Aorta (tissue), 5 donors: ENCODE measurements around the gene PDE4A. TPM values are rescaled to one million over a fixed set of nuclear protein-coding genes. Genes with fewer than 3 reads are reported as not detected.

Source experiments
- ATAC-seq: fragments of 200-7000 bp; cut with Tn5 transposase; one replicate; pipeline ENCODE4 v1.9.1; 2022; ENCODE audit warnings: moderate library complexity; ENCODE audit not compliant: low FRiP score
- DNase-seq, 2 donors: peaks; one replicate each; pipeline ENCODE4 v3.0.0-alpha.2; 2020
- H3K27ac ChIP-seq, 2 donors: one replicate each; pipeline ENCODE4 v1.5.1; 2013; ENCODE audit warnings: low read length in 2 of 2, mild to moderate bottlenecking in 2 of 2, moderate library complexity in 2 of 2, control low read depth in 1 of 2, inconsistent platforms in 1 of 2, low read depth in 1 of 2
- H3K27me3 ChIP-seq, 2 donors: one replicate each; pipeline ENCODE4 v1.6.1; 2013; ENCODE audit warnings: control low read depth in 1 of 2, low read length in 1 of 2, mild to moderate bottlenecking in 1 of 2, moderate library complexity in 1 of 2; ENCODE audit not compliant: insufficient read depth in 2 of 2, control insufficient read depth in 1 of 2
- H3K36me3 ChIP-seq, 2 donors: one replicate each; pipeline ENCODE4 v1.6.1; 2013; ENCODE audit warnings: control low read depth in 1 of 2, low read length in 1 of 2, mild to moderate bottlenecking in 1 of 2; ENCODE audit not compliant: insufficient read depth in 2 of 2, control insufficient read depth in 1 of 2
- H3K4me1 ChIP-seq, 2 donors: one replicate each; pipeline ENCODE4 v1.6.1; 2013; ENCODE audit warnings: low read length in 2 of 2, control low read depth in 1 of 2, mild to moderate bottlenecking in 1 of 2, moderate library complexity in 1 of 2; ENCODE audit not compliant: insufficient read depth in 2 of 2, control insufficient read depth in 1 of 2
- H3K4me3 ChIP-seq, 2 donors: one replicate each; pipeline ENCODE4 v1.5.1; 2013; ENCODE audit warnings: low read length in 2 of 2, control low read depth in 1 of 2, mild to moderate bottlenecking in 1 of 2
- H3K9me3 ChIP-seq: one replicate; pipeline ENCODE4 v1.6.1; 2013; ENCODE audit warnings: mild to moderate bottlenecking, low read length; ENCODE audit not compliant: control insufficient read depth
- WGBS, 2 donors: extraction: QIAGEN DNeasy Blood & Tissue Kit; methylation state at CpG; one replicate each; pipeline ENCODE4 v1.1.7; 2013; 5-methylcytosine and 5-hydroxymethylcytosine counted together
- intact Hi-C, 2 donors: fragments of 100-400 bp; cut with DNase I; formaldehyde crosslinking; loops; one replicate each; pipeline versions ENCODE4 v1.14.2 to v1.15.0; 2022
- polyA plus RNA-seq, 2 donors: library from polyadenylated mRNA; stranded (reverse); fragments of 200-250 nt; gene quantifications; one replicate each; pipeline ENCODE4 v1.2.3, GENCODE V29; 2013
- total RNA-seq, 2 donors: library from RNA; stranded (reverse); fragmentation: NEBNext Ultra II Directional; extraction: Animal tissue kit (Norgen Biotek cat#: 25700); gene quantifications; one replicate each; pipeline ENCODE4 v1.2.1, GENCODE V29; 2021
- donor health status: healthy with polysubstance abuse.
- donor health status: Bipolar disorder and iron deficiency.
- donor health status: DM: no; HTN: no; CAD: no.
- donor health status: DM: no; HTN: no; CAD: no.
- donor health status: DM: yes; HTN: yes; CAD: no.

The PDE4A gene
- total and polyA plus RNA-seq, 4 donors: 8.6 to 30.2 (median 13.0) TPM

DNA sequence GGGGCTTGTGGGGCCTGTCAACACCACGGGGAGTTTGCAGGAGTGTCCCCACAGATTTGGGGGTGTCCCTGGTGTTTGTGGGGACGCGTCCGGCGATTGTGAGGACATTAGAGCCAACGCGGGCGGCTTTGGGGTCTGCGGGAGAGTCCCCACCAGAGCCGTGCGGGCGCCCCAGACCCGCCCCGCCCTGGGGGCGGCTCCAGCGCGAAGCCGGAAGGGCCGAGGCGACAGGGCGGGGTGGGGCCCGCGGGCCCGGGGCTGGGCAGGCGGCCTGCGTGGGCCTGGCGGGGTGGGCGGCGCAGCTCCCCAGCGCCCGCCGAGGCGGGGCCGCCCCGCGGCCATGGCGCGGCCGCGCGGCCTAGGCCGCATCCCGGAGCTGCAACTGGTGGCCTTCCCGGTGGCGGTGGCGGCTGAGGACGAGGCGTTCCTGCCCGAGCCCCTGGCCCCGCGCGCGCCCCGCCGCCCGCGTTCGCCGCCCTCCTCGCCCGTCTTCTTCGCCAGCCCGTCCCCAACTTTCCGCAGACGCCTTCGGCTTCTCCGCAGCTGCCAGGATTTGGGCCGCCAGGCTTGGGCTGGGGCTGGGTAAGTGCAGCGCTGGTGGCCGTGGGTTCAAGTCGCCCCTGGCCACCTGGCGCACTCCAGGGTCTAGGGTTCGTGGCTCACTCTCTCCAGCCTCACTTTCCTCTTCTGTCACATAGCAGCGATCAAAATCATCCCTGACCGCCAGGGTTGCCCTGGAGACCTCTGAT is 10.3 kb downstream of the PDE4A start:
- Histone ChIP-seq H3K27ac (no peak overlapping the region), H3K27me3 (no peaks in the 10 kb centered on the region), H3K9me3 (no peaks in the 10 kb centered on the region), H3K4me3 (peak overlapping the region; percentile 42 to 43), H3K36me3 (no peaks in the 10 kb centered on the region), H3K4me1 (no peaks in the 10 kb centered on the region)
- DNase-seq (peak; percentile 84 to 86), ATAC-seq (peak; percentile 62)
- intact Hi-C loops: no loop called here
- 3 to 4% methylated on average over 48 to 75 of the region's 75 CpGs for WGBS, 2 donors

DNA sequence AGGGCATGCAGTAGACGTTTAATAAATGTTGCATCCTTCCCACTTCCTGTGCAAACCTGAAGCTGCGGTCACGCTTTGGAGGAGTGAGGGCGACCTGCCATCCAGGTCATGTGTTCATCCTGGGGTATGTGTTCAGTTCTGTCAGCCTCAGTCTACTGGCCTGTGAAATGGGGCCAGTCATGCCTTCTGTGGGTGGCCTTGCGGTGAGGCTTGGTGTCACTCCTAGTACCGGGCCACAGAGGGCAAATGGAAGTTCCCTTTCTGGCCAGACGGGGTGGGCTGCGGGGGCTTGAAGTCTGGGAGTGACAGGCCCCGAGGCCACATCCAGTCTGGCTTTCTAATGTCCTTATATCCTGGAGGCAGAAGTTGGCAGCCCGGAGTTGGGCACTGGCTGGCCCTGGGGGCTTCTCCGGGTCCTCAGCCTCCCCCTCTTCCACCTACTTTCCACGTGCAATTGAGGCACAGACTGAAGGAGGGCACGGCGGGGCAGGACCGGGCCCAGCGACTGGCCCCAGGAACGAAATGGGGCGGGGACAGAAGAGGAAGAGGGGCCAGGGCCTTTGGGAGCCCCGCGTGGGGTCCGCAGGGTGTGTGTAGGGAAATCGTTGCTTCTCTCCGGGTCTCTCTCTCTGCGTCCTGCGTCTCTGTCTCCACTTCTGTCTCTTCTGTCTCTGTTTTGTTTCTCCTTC is 11.1 kb downstream of the PDE4A start:
- WGBS, 2 donors: 12 to 13% methylated on average over 22 to 25 of the region's 25 CpGs
- no peak for ATAC-seq
- Histone ChIP-seq H3K9me3 (no peaks in the 10 kb centered on the region), H3K4me3 (peak overlapping the region; percentile 44 to 54), H3K4me1 (no peaks in the 10 kb centered on the region), H3K27me3 (no peaks in the 10 kb centered on the region), H3K36me3 (no peaks in the 10 kb centered on the region), H3K27ac (no peak overlapping the region)
- intact Hi-C loops: no loop called here
- DNase-seq: peak; percentile 72 to 75

DNA sequence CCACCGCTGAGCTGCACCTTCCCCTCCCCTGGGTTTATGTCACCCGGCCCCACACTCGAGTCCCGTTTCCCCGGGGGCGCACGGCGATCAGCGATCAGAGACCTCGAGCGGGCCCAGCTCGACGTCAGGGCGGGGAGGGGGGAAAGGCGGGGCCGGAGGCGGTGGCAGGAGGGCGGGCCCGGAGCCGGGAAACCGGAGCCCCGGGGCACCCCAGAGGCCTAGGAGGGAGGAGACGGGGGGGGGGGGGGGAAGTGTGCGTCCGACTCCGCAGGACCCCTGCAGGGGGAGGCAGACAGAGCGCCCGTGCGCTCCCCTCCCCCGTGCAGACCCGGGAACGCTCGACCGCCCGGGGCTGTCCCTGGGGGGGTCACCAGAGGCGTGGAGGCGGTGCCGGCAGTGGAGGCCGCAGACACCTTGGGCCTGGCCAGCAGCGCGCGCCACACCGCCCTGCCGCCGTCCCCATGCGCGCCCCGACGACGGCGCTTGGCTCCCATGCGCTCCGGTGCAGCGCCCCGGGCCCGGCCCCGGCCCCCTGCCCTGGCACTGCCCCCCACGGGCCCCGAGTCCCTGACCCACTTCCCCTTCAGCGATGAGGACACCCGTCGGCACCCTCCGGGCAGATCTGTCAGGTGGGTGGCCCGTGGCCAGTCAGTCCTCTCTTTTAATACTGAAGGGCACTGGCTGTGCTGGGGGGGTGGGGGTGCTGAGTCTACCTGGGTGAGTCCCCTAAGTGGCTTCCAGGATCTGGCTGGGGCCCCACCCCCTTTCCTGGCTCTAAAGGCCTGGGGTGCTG is 11.8 kb downstream of the PDE4A start:
- 1 to 2% methylated on average over 38 to 64 of the region's 64 CpGs for WGBS, 2 donors
- H3K4me3 ChIP-seq: peak overlapping the region; percentile 44 to 54
- DNase-seq: peak; percentile 86 to 88
- no peaks in the 10 kb centered on the region for H3K4me1 ChIP-seq
- H3K27me3 ChIP-seq: no peaks in the 10 kb centered on the region
- H3K27ac ChIP-seq: no peak overlapping the region
- H3K36me3 ChIP-seq: no peaks in the 10 kb centered on the region
- intact Hi-C loops: no loop called here
- ATAC-seq: peak; percentile 82
- H3K9me3 ChIP-seq: no peaks in the 10 kb centered on the region

DNA sequence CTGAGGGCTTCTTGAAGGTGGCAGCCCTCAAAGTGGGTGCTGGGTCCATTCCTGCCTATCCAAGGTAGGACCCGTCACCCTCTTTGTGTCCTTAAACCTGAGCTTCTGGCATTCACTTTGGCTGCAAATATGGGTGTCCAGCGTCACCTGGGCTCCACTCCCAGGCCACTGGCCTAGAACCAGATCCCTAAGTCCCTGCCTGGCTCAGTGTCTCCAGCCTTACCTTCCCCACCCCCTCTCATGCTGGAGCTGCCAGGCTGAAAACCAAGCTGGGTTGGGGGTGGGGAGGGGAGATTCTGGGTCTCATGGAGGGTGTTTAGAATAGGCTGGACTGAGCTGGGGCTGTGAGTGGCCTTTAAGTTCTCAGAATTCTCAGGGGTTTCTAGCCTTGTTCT is 12.4 kb downstream of the PDE4A start:
- H3K27me3 ChIP-seq: no peaks in the 10 kb centered on the region
- H3K9me3 ChIP-seq: no peaks in the 10 kb centered on the region
- 67 to 68% methylated on average over 2 of the region's 2 CpGs for WGBS, 2 donors
- ATAC-seq (no peak), DNase-seq (no peak)
- H3K36me3 ChIP-seq: no peaks in the 10 kb centered on the region
- H3K4me1 ChIP-seq: no peaks in the 10 kb centered on the region
- no peak overlapping the region for H3K4me3 ChIP-seq
- intact Hi-C loops: no loop called here
- H3K27ac ChIP-seq: no peak overlapping the region

DNA sequence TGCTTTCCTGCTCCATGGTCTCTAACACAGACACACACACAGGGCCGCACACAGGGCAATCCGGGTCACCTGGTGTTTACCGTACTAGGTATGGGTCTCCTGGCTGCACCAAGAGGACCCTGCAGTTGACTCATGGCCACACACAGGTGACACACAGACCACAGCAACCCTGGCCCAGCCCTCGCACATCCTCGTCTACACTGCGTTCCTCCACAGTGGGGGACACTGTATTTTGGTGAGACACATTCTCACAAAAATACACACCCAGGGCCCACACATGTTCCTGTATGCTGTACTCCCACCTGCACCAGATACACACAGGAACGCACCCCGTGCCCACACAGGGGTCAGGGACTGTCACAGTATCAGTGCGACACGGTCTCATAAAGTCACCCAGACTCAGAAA is 12.8 kb downstream of the PDE4A start:
- H3K9me3 ChIP-seq: no peaks in the 10 kb centered on the region
- DNase-seq: no peak
- WGBS, 2 donors: 90% methylated on average over 10 of the region's 10 CpGs
- H3K36me3 ChIP-seq: no peaks in the 10 kb centered on the region
- H3K4me3 ChIP-seq: no peak overlapping the region
- intact Hi-C loops: no loop called here
- no peaks in the 10 kb centered on the region for H3K27me3 ChIP-seq
- H3K27ac ChIP-seq: no peak overlapping the region
- ATAC-seq: no peak
- no peaks in the 10 kb centered on the region for H3K4me1 ChIP-seq

DNA sequence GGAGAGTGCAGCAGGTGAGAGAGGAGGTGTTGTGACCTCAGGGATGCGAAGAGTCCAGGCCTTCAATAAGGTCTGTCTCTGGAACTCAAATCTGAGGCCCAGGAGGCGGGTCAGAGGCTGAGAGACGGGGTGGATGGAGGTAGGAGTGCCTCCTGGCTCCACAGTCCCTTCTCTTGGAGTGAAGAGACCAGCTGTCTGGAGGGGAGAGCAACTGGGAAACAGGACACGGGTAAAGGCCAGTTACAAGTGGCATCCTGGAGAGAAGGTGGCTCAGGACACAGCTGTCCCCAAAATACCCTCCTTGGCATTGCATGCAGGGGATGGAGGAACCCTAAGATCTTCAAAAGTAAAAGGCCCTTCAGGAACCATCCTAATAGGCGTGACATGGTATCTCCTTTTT is 19.2 kb downstream of the PDE4A start:
- DNase-seq: no peak
- intact Hi-C loops: no loop called here
- H3K4me3 ChIP-seq: no peak overlapping the region
- no peaks in the 10 kb centered on the region for H3K27me3 ChIP-seq
- 84 to 90% methylated on average over 5 of the region's 5 CpGs for WGBS, 2 donors
- H3K27ac ChIP-seq: no peak overlapping the region
- no peaks in the 10 kb centered on the region for H3K9me3 ChIP-seq
- no peaks in the 10 kb centered on the region for H3K36me3 ChIP-seq
- ATAC-seq: no peak
- no peaks in the 10 kb centered on the region for H3K4me1 ChIP-seq

DNA sequence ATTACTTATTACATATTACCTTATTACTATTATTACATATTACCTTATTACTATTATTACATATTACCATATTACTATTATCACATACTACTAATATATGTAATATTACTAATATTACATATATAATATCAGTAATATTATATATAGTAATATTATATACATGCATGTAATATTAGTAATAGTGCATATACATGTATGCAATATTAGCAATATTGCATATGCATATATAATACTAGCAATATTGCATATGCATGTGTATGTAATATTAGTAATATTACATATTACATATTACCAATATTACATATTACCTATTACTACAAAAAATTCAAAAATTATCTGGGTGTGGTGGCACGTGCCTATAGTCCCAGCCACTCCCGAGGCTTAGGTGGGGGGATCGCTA is 22.4 kb downstream of the PDE4A start:
- Histone ChIP-seq H3K4me1 (no peaks in the 10 kb centered on the region), H3K27me3 (no peaks in the 10 kb centered on the region), H3K4me3 (no peak overlapping the region), H3K36me3 (no peaks in the 10 kb centered on the region), H3K27ac (no peak overlapping the region), H3K9me3 (no peaks in the 10 kb centered on the region)
- no peak for DNase-seq
- WGBS, 2 donors: 96% methylated on average over 3 of the region's 3 CpGs
- no peak for ATAC-seq
- intact Hi-C loops: no loop called here

DNA sequence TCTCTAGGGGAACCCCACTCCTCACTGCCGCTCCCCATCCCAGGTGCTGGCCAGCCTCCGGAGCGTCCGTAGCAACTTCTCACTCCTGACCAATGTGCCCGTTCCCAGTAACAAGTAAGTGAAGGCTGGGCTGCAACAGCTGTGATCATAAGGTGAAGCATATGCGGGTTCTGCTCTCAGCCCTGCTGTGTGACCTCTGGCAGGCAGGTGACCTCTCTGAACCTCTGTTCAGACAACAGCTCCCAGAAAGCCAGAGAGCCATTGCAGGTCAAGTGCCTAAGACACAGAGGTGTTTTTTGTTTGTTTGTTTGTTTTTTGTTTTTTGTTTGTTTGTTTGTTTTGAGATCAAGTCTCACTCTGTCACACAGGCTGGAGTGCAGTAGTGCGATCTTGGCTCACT is 28.7 kb downstream of the PDE4A start:
- intact Hi-C loops: no loop called here
- no peak overlapping the region for H3K4me3 ChIP-seq
- 93 to 95% methylated on average over 7 of the region's 7 CpGs for WGBS, 2 donors
- H3K9me3 ChIP-seq: no peaks in the 10 kb centered on the region
- H3K27ac ChIP-seq: no peak overlapping the region
- ATAC-seq: no peak
- no peak for DNase-seq
- H3K27me3 ChIP-seq: no peaks in the 10 kb centered on the region
- H3K4me1 ChIP-seq: no peaks in the 10 kb centered on the region
- H3K36me3 ChIP-seq: no peaks in the 10 kb centered on the region
